GM18519 (cell line): ENCODE data around the gene FASTKD3.

Experiments used
- ATAC-seq: cut with Tn5 transposase; IDR thresholded peaks from one replicate; pipeline ENCODE4 v1.9.1; 2021; ENCODE audit warnings: mild to moderate bottlenecking, moderate library complexity; ENCODE audit not compliant: unreplicated experiment, low FRiP score

The FASTKD3 gene

GRCh38 chr5:7881091-7881490 is 12.3 kb upstream of the FASTKD3 start:
- ATAC-seq, result no peak

GRCh38 chr5:7878381-7878873 is 9.6 kb upstream of the FASTKD3 start:
- ATAC-seq, result peak; percentile 98

GRCh38 chr5:7877851-7878250 is 9.0 kb upstream of the FASTKD3 start:
- no peak for ATAC-seq

DNA sequence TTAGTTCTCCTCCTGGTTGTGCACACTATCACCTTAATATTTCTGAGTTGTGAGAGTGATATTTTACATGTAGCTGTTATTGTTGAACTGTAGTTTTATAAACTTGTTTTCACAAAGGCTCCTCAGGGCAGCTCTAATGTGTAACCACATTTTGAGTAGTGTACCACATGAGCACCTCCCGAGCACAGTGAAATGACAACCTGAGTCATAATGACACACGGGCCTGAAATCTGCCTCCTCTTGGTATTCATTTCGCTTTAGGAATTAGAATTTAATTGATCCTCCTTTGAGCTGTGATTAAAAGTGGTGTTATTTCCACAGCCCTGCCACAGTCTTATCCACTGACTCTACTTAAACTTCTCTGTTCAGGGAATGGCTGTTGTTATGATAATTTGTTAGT is 8.0 kb upstream of the FASTKD3 start:
- ATAC-seq, result peak; percentile 36

- no peak for ATAC-seq
Observed at GRCh38 chr5:7875151-7875550, 6.3 kb upstream of the FASTKD3 start.

- ATAC-seq, result no peak
Observed at GRCh38 chr5:7874639-7875038, 5.8 kb upstream of the FASTKD3 start.

GRCh38 chr5:7873216-7873615 is 4.4 kb upstream of the FASTKD3 start:
- ATAC-seq, result no peak

- no peak for ATAC-seq
Observed at GRCh38 chr5:7872517-7873130, 3.8 kb upstream of the FASTKD3 start.

DNA sequence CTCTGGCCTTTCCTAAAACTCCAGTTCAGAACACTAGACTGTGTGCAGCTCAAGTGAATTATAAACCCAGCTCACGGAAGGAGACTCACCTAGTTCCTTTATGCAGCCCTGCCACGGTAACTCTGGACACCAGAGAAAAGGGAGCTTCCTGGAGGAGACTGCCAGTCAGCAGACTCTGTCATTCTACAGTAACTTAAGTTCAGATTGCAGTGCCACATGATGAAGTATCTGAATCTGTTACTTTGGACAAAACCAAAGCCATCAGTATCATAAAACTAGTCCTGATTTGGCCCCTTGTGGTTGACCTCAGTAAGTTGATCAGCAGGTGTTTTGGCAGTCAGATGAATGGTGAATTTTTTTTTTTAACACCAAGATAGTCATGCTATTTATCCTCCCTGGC is 2.8 kb upstream of the FASTKD3 start:
- ATAC-seq, result no peak

- peak; percentile 6 for ATAC-seq
Observed at GRCh38 chr5:7869474-7870136, 774 bp upstream of the FASTKD3 start.

- ATAC-seq, result no peak
Observed at GRCh38 chr5:7868427-7868772, 431 bp downstream of the FASTKD3 start.

- ATAC-seq, result no peak
Observed at GRCh38 chr5:7867260-7867659, 1.6 kb downstream of the FASTKD3 start.

- ATAC-seq, result no peak
Observed at GRCh38 chr5:7866196-7866595, 2.6 kb downstream of the FASTKD3 start.

DNA sequence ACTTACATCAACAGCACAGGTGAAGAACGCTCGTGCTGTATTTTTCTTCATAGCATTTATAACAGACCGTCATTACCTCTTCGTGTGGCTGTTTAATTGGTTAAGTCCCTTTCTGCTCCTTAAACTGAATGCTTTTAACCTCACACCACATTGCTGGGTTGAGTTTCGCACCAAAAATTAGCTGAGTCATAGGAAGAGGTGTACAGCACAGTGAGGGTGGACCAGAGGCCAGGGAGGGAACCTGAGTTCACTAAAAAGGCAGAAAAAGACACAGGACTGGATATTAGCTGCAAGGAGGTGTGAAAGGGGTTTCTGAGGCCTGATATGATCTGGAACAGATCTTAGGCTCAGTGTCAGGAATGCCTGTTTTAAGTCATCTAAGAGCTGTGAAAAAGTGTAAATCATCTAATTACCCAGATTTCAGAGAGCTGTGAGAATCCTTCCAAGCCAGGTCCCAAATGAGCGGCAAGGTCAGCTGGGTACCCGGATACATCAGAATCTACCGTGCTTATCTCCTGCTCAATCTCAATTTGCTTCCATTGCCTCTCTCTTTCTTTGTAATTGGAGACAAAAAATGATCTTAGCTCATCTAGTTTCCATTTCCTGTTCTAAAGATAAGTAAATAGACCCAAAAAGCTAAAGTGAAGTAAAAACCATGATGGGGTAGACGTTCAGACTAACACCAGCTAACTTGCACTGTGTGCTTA is 10.8 kb downstream of the FASTKD3 start:
- peak; percentile 34 for ATAC-seq

- ATAC-seq, result no peak
Observed at GRCh38 chr5:7857361-7857760, 11.5 kb downstream of the FASTKD3 start.

- ATAC-seq, result no peak
Observed at GRCh38 chr5:7856855-7857254, 12.0 kb downstream of the FASTKD3 start.

DNA sequence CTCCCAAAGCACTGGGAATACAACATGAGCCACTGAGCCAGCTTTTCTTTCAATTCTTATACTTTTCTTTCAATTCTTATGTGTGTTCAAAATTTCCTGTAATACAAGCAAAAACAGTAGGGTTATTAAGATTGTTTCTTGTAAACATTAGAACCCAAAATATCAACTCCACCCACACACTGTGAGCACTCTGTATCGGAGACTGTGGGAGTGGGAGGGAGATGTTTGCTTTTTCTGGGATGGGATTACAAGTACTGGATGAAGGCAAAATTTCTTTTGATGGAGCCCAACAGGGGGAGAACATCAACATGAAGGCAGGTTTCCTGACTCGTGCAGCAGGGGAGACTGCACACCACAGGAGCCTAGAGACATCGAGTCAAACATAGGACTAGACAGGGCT is 13.2 kb downstream of the FASTKD3 start:
- ATAC-seq, result no peak

DNA sequence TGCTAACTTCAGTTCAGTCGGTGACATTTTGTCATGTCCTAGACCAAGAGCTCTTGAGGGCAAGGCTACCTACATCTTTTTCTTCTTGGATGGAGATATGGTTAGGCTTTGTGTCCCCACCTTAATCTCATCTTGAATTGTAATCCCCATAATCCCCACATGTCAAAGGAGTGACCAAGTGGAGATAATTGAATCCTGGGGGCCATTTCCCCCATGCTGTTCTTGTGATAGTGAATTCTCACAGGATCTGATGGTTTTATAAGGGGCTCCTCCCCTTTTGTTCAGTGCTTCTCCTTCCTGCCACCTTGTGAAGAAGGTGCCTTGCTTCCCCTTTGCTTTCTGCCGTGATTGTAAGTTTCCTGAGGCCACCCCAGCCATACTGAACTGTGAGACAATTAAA is 15.8 kb downstream of the FASTKD3 start:
- ATAC-seq, result no peak

GRCh38 chr5:7852542-7852941 is 16.3 kb downstream of the FASTKD3 start:
- ATAC-seq, result no peak

- no peak for ATAC-seq
Observed at GRCh38 chr5:7851617-7852289, 17.1 kb downstream of the FASTKD3 start.

DNA sequence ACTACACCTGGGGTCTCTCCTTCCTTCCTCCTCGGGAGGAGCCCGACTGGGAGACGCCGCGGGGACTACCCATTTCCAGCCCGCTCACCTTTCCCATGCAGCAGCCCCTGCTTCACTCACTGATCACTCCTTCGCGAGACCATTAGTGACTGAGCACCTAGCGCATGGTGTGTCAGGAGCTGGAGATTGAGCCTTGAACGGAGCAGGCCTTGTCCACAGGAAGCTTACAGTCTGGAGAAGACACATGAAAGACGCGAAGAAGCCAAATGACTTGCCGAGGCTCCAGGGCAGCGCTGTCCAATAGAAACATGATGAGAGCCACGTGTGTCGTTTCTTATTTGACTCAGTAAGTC is 17.6 kb downstream of the FASTKD3 start:
- ATAC-seq, result no peak
